ELF-1 (cell line): Measurements from ENCODE around the gene GSTA1.
"Not testable (repeated sequence)": the region's sequence is repeated elsewhere in the genome, so short reads cannot be mapped to it uniquely, and the experiment has no call there.

Source experiments
- DNase-seq: peaks from one replicate; pipeline ENCODE4 v3.0.0-alpha.2; 2016; ENCODE audit warnings: low read depth, low spot score

The GSTA1 gene

DNA sequence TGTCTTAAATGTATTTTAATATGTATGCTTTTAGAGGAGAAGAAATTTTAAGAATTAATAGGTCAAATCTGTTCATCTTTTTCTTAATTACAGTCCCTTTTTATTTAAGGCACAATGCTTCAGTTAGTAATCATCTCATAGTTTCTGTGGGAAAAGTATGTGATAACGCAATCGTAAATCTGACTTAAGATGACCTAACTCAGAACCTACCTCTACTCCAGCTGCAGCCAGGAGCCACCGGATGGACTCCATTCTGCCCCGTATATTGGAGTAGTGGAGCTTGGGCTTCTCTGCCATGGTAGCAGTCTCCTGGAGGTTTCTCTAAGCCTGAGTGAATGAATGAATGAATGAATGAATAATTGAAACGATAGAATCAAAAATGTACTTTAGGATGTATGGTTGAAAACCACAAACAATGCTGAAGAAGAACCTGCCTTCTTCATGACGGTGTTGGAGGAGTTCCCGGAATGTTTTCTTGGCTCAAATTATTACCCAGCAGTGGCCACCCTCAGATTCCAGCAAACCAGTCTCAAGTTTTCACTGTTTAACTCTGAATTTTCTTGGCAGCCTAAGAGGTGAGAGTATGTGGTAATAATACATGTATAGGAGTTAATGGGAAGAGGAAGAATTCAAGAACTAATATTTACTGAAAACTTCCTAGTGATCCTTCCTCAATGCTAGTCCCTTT is 45.8 kb downstream of the GSTA1 start:
- DNase-seq, result not testable (repeated sequence)

DNA sequence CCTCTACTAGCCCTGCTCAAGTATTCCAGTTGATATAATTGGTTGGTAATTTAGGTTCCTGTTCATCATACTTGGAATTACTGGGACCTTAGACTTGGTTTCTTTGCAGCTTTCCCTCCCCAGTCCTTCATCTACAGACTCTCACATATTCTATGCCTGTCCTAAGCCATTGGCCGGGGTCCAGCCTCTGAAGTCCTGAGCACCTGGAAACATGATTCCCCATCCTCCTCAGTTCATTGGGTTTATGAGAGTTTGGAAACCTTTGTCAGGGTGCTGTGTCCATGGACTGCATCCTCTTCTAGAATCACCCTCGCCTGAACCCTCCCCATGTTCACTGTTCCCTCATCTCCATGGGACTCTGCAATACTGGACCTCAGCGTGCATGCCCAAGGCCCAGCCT is 49.2 kb downstream of the GSTA1 start:
- DNase-seq, result no peak

DNA sequence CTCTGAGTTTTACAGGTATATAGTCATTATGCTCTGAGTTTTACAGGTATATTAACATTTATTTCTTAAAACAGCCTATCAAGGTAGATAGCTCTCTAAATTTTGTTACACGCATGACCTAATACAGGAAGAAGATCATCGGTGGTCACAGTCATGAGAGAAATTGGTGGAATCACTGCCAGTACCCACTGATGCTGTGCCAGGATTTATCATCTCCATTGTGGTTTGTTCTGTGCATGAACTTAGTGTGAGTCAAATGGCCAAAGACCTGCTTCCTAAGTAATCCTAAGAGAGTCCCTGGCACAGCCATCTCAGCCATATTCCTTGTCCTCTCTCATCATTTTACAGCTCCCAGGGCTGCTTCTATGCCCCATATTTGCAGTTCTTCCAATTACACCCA is 50.5 kb downstream of the GSTA1 start:
- not testable (repeated sequence) for DNase-seq

DNA sequence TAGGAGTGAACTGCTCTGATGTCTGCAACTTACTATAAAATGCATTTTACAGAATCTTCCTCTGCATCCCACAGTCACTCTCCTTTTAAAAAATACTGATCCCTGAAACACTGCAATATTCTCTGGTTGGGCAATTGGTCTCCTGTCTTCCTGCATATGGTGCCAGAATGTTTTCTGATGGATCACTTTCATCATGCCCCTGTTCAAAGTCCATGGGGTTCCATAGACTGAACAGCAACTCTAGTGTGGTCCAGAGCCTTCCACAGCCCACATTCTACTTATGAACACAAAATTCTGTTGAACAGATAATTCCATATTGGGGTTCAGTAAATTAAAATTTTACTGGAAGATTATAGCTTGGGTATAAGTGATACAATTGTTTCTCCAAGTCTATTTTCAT is 51.3 kb downstream of the GSTA1 start:
- DNase-seq, result no peak

DNA sequence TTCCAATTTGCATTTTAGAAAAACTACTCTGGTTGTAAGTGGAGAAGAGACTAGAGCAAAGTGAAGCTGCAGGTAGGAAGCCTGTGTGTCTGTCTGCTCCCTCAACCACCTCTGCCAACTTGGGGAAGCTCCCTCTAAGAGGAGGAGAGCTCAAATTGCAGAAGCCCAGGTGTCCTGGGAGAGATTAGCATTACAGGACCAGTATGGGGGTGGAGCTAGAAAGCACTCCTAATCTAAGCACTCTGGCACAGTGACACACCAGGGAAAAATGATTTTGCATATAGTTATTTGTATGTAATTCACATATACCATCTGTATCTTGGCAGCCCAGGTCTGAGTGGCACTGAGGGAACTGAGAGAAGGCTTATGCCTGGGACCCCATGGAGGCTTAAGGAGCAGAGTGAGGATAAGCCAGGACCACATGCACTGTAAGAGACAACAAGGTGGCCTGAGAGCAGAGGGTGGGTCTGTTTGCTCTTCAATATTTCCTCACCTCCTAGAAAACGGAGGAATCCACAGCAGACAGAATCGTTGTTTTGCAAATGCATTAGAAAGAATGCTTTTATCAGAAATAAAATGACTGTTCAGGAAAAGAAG is 54.0 kb downstream of the GSTA1 start:
- no peak for DNase-seq

DNA sequence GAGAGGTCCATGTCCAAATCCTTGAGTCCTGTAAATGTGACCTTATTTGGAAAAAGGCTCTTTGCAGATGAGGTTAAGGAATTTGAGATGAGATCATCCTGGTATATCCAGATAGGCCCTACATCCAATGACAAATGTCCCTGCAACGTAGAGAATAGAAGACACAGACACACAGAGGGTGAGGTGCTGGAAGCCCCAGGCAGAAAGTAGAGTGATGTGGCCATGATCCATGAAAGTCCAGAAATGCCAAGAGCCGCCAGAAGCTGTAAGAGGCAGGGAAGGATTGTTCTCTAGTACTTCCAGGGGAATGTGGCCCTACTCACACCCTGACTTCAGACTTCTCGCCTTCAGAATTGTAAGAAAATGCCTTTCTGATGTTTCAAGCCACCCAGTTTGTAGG is 56.3 kb downstream of the GSTA1 start:
- DNase-seq, result peak; percentile 33

DNA sequence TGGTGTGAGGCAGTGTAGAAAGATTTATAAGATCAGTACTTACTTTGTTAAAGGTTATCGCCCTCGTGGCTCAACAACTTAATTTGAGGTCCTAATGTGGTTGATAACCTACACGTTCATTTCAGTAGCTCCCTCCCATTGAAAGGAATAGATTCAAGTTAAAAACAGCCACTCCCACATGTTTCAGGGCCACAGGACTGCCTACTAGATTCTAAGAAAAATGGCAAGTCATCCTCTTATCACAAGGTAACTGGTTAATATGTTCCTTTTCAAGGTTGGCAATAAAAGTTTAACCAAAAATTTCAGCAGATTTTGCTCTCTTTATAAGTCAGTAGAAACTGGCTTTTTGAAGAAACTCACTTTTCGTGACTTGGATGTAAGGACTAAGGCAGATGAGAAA is 57.4 kb downstream of the GSTA1 start:
- DNase-seq, result no peak

DNA sequence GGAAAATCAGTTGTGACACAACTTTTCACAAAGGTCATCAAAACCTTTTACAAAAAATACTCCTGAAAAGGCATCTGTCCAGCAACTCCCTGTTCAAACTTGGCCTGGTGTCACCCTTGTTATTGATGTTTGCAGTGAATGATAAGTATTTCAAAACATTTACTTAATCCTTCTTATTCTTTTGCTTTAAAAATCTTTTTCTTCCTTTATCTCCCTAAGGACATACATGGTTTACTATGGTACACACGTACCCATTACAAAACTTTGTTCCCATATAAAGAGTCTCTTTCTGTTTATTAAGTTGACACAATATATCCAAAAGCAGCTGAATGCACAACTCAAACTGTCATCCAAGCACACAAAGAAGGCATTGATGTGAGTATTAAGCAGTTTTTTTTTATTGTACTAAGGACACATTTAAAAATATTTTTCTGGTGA is 57.8 kb downstream of the GSTA1 start:
- DNase-seq, result no peak

DNA sequence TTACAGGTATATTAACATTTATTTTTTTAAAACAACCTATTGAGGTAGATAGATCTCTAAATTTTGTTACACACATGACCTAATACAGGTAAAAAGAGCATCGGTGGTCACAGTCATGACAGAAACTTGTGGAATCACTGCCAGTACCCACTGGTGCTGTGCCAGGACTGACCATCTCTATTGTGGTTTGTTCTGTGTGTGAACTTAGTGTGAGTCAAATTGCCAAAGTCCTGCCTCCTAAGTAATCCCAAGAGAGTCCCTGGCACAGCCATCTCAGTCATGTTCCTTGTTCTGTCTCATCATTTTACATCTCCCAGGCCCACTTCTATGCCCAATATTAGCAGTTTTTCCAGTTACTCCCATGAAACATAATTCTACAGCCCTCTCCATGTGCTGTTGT is 61.7 kb downstream of the GSTA1 start:
- no peak for DNase-seq
